ENCODE measurements around the gene SLAIN1.

- TF ChIP-seq, protein P1, sequence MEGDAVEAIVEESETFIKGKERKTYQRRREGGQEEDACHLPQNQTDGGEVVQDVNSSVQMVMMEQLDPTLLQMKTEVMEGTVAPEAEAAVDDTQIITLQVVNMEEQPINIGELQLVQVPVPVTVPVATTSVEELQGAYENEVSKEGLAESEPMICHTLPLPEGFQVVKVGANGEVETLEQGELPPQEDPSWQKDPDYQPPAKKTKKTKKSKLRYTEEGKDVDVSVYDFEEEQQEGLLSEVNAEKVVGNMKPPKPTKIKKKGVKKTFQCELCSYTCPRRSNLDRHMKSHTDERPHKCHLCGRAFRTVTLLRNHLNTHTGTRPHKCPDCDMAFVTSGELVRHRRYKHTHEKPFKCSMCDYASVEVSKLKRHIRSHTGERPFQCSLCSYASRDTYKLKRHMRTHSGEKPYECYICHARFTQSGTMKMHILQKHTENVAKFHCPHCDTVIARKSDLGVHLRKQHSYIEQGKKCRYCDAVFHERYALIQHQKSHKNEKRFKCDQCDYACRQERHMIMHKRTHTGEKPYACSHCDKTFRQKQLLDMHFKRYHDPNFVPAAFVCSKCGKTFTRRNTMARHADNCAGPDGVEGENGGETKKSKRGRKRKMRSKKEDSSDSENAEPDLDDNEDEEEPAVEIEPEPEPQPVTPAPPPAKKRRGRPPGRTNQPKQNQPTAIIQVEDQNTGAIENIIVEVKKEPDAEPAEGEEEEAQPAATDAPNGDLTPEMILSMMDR (IDR thresholded peaks at IDR 0.05; ENCODE audit: extremely low read depth in 1 of 2, insufficient read depth in 1 of 2, low read depth in 1 of 2, low read length in 2 of 2) = no peak
- TF ChIP-seq POLR2A (IDR thresholded peaks at IDR 0.05; ENCODE audit: low read depth, low read length) (no peak), MYC (IDR thresholded peaks at IDR 0.05; ENCODE audit: low read depth, low read length) (no peak), GATA2 (IDR thresholded peaks at IDR 0.05; ENCODE audit: insufficient read depth, insufficient read length, low read depth, low read length) (no peak), JUN (IDR thresholded peaks at IDR 0.05; ENCODE audit: borderline replicate concordance, insufficient read depth, insufficient read length, low read depth) (no peak), POLR2AphosphoS5 (IDR thresholded peaks at IDR 0.05; ENCODE audit: insufficient read depth, low read depth, low read length) (no peak), MAX (IDR thresholded peaks at IDR 0.05; ENCODE audit: insufficient read depth, insufficient read length) (no peak)
Observed at GRCh38 chr13:77807431-77808135, 110.1 kb downstream of the SLAIN1 start.
